Heart left ventricle (tissue), 16 donors: ENCODE data around the gene ZMIZ1. TPM values are rescaled to one million over a fixed set of nuclear protein-coding genes. Genes with fewer than 3 reads are reported as not detected.

Source experiments
- ATAC-seq, 4 donors: fragments of 200-7000 bp; cut with Tn5 transposase; one replicate each; pipeline ENCODE4 v1.9.1; 2020 to 2022; ENCODE audit warnings: moderate library complexity in 4 of 4, mild to moderate bottlenecking in 3 of 4, moderate number of reproducible peaks in 1 of 4
- DNase-seq, 5 donors: peaks; one replicate each; pipeline ENCODE4 v3.0.0-alpha.2; 2020
- H3K27ac ChIP-seq, 12 donors: fragments of 200-600 bp; sonication (generic) in 4 of 12; one replicate each; pipeline versions ENCODE4 v1.5.0 to v1.8.0; 2016 to 2022; ENCODE audit warnings: mild to moderate bottlenecking in 2 of 12
- H3K27me3 ChIP-seq, 9 donors: fragments of 200-600 bp; sonication (generic) in 2 of 9; one replicate each; pipeline versions ENCODE4 v1.5.1 to v1.8.0; 2016 to 2022; ENCODE audit warnings: mild to moderate bottlenecking in 3 of 9
- H3K36me3 ChIP-seq, 9 donors: fragments of 200-600 bp; sonication (generic) in 2 of 9; one replicate each; pipeline versions ENCODE4 v1.5.0 to v1.8.0; 2018 to 2022; ENCODE audit warnings: mild to moderate bottlenecking in 2 of 9
- H3K4me1 ChIP-seq, 12 donors: fragments of 200-600 bp; sonication (generic) in 4 of 12; one replicate each; pipeline versions ENCODE4 v1.5.0 to v1.8.0; 2016 to 2022; ENCODE audit warnings: mild to moderate bottlenecking in 3 of 12
- H3K4me3 ChIP-seq, 12 donors: fragments of 200-600 bp; sonication (generic) in 4 of 12; one replicate each; pipeline versions ENCODE4 v1.5.0 to v1.8.0; 2017 to 2022; ENCODE audit warnings: mild to moderate bottlenecking in 9 of 12, moderate library complexity in 4 of 12
- H3K9me3 ChIP-seq, 12 donors: fragments of 200-600 bp; sonication (generic) in 4 of 12; one replicate each; pipeline versions ENCODE4 v1.5.0 to v1.8.0; 2016 to 2022; ENCODE audit warnings: mild to moderate bottlenecking in 1 of 12
- CTCF ChIP-seq, 12 donors: fragments of 200-600 bp; sonication (generic) in 4 of 12; IDR thresholded peaks; one replicate each; pipeline versions ENCODE4 v1.5.0 to v1.8.0; 2018 to 2022; ENCODE audit warnings: antibody characterized with exemption in 12 of 12, mild to moderate bottlenecking in 5 of 12
- POLR2A ChIP-seq, 2 donors: fragments of 450-650 bp; IDR thresholded peaks; one replicate each; pipeline ENCODE4 v1.6.1; 2017; ENCODE audit warnings: antibody characterized with exemption in 2 of 2, mild to moderate bottlenecking in 2 of 2, moderate library complexity in 2 of 2
- WGBS, 4 donors: extraction: QIAGEN DNeasy Blood & Tissue Kit in 2 of 4; methylation state at CpG; one replicate each; pipeline versions ENCODE4 v1.1.5 to v1.1.7; 2013 to 2018; 5-methylcytosine and 5-hydroxymethylcytosine counted together
- intact Hi-C, 10 donors: fragments of 100-400 bp; cut with DNase I; formaldehyde crosslinking; loops; one replicate each; pipeline versions ENCODE4 v1.11.1 to v1.14.2; 2022
- polyA plus RNA-seq, 2 donors: library from polyadenylated mRNA; stranded (reverse); fragments of 200-250 nt; gene quantifications; one replicate each; pipeline ENCODE4 v1.2.3, GENCODE V29; 2013
- total RNA-seq, 9 donors: library from RNA; depleted of rRNA in 2 of 9; stranded (reverse); fragments of >200 nt in 2 of 9; fragmentation: NEBNext Ultra II Directional in 3 of 9; extraction: Animal tissue kit (Norgen Biotek cat#: 25700) in 3 of 9; gene quantifications; one replicate each; pipeline versions ENCODE4 v1.1.0 to v1.2.4, GENCODE V29; 2016 to 2023
- donor health status: ischemic (EF 13 %, LVEDD 7.1; RV severe dilation, severe dysfunction).
- donor health status: healthy with polysubstance abuse.
- donor health status: DM: no; HTN: yes; CAD: no.
- donor health status: DM: no; HTN: no; CAD: no.
- donor health status: ischemic (EF 25% LVEDD 6.9; RV normal size, moderate dysfunction).
- donor health status: ischemic (EF 25% LVEDD 5.7; RV mildly dilated, moderate dysfunction).
- donor health status: healthy.
- donor health status: DM: yes; HTN: yes; CAD: no.
- donor health status: ischemic (EF 35%, LVEDD 5.7; RV mildly dilated, moderate dysfunction).
- donor health status: nonischemic (EF 11% LVEDD 7.7; RV severe dilation, severe dysfunction).
- donor health status: DM: yes; HTN: yes; CAD: no.
- donor health status: PGD.
- donor health status: ischemic (EF 29% LVEDD 5.4; RV normal size, mild dysfunction).
- donor health status: nonischemic (EF 23%, LVEDD 6.1; RV moderate dilation, normal function).

Gene ZMIZ1
- total and polyA plus RNA-seq, 11 donors: 19.7 to 75.4 (median 49.2) TPM

- DNase-seq (no peak), ATAC-seq (no peak)
- no peaks in the 10 kb centered on the region for H3K9me3 ChIP-seq
- H3K27me3 ChIP-seq: no peaks in the 10 kb centered on the region
- WGBS, 4 donors: 88 to 93% (median 89%) methylated on average over 9 of the region's 9 CpGs
- TF ChIP-seq POLR2A (IDR thresholded peaks at IDR 0.05) (no peak), CTCF (IDR thresholded peaks at IDR 0.05) (no peak)
- peak overlapping the region; percentile 88 to 98 (median 94) for H3K27ac ChIP-seq
- peaks cover 0 to 25% (median 14%) of the 10 kb centered on the region in 9 donors for H3K36me3 ChIP-seq
- peaks cover 61 to 100% (median 98%) of the 10 kb centered on the region in 12 donors for H3K4me1 ChIP-seq
- no peak overlapping the region for H3K4me3 ChIP-seq
- intact Hi-C loops: loop anchor here in 4 of 10 donors (2.0 to 5.0 kb wide), 3 partner anchors 47 to 73 kb away; no protein-coding TSS in a partner anchor
Observed at GRCh38 chr10:79145517-79146470, 77.0 kb downstream of the ZMIZ1 start.

- no peaks in the 10 kb centered on the region for H3K27me3 ChIP-seq
- H3K4me3 ChIP-seq: no peak overlapping the region
- DNase-seq (peak; percentile 72 to 87 (median 83)), ATAC-seq (peak; percentile 8 to 44 (median 30))
- peaks cover 0 to 19% (median 11%) of the 10 kb centered on the region in 9 donors for H3K36me3 ChIP-seq
- WGBS, 4 donors: 12 to 30% (median 19%) methylated on average over 3 to 13 of the region's 13 CpGs
- intact Hi-C loops: loop anchor here in 3 of 10 donors (5.0 kb wide), 2 partner anchors 46 to 74 kb away; no protein-coding TSS in a partner anchor
- H3K4me1 ChIP-seq: peaks cover 64 to 100% (median 98%) of the 10 kb centered on the region in 12 donors
- H3K27ac ChIP-seq: peak overlapping the region; percentile 88 to 98 (median 94)
- H3K9me3 ChIP-seq: no peaks in the 10 kb centered on the region
- TF ChIP-seq POLR2A (IDR thresholded peaks at IDR 0.05): no peak
- peak in 6 of 12 donors; percentile 19 to 44 (median 28) for TF ChIP-seq CTCF (IDR thresholded peaks at IDR 0.05)
Observed at GRCh38 chr10:79146611-79147130, 77.9 kb downstream of the ZMIZ1 start.

DNA sequence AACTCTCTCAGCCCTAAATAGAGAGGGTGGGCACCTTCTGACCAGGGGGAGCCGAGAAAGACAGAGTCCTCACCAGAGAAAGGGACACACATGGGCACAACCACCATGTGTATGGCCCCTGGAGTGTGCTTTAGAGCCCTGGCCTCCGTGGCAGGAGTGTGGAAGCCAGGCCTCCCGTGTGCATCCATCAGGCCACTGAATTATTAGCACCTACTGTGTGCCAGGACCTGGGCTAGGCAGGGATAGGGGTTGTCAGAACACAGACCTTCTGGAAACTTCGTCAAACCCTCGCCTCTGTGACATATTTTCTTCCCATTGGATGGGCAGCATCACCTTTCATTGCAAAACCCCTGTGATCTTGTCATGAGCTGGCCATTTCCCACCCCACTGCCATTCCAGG lies 78.5 kb downstream of the ZMIZ1 start:
- peaks cover 67 to 100% (median 98%) of the 10 kb centered on the region in 12 donors for H3K4me1 ChIP-seq
- H3K9me3 ChIP-seq: no peaks in the 10 kb centered on the region
- no peak for TF ChIP-seq CTCF (IDR thresholded peaks at IDR 0.05)
- TF ChIP-seq POLR2A (IDR thresholded peaks at IDR 0.05): no peak
- H3K4me3 ChIP-seq: no peak overlapping the region
- ATAC-seq: no peak
- no peaks in the 10 kb centered on the region for H3K27me3 ChIP-seq
- peaks cover 0 to 19% (median 10%) of the 10 kb centered on the region in 9 donors for H3K36me3 ChIP-seq
- WGBS, 4 donors: 80 to 87% (median 85%) methylated on average over 5 of the region's 5 CpGs
- peak overlapping the region; percentile 88 to 98 (median 94) for H3K27ac ChIP-seq
- no peak for DNase-seq
- intact Hi-C loops: loop anchor here in 3 of 10 donors (5.0 kb wide), 2 partner anchors 45 to 75 kb away; no protein-coding TSS in a partner anchor
